Measurements from ENCODE around the gene SCUBE3. TPM values are rescaled to one million over a fixed set of nuclear protein-coding genes. Genes with fewer than 3 reads are reported as not detected.

Gene SCUBE3
- total and polyA plus RNA-seq, 2 of the 4 experiments (the other 2 are of a cell fraction): 19.9 to 45.5 TPM

DNA sequence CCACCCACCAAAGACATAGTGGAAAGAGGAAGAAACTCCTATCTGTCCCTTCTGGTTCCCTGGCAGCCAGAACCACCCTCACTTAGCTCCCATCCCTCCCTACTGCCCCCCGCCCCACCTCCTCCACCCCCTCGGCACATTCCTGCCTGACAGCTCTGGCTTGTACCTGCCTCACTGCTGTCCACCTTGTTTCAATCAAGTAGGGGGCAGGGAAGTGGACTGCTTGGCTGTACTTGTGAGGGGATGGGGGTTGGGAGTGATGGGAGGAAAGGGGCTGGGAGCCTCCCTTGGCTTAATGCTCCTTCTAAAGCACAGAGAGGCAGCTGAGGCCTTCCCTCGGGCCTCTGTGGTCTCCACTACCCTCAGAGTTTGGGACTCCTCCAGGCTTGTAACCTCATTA lies 23.7 kb downstream of the SCUBE3 start:
- H4K91ac ChIP-seq (ENCODE audit: insufficient read depth, low read depth, low read length): no peak overlapping the region
- no peak overlapping the region for H2BK120ac ChIP-seq (ENCODE audit: low read depth, low read length)
- dilution Hi-C loops (cut with HindIII; ENCODE audit: low sequenced_read_pairs, unreplicated experiment) (no loop called here), in situ Hi-C loops (cut with MboI; ENCODE audit: low sequenced_read_pairs) (no loop called here), intact Hi-C loops (cut with micrococcal nuclease) (no loop called here)
- H4K5ac ChIP-seq (ENCODE audit: low read depth, low read length): no peak overlapping the region
- no peak overlapping the region for H3K56ac ChIP-seq (ENCODE audit: extremely low read depth, insufficient read depth, low read length)
- no peak overlapping the region for H2AK9ac ChIP-seq (replicated peaks; ENCODE audit: low read depth, low read length, poor library complexity)
- H3K27me3 ChIP-seq (ENCODE audit: control insufficient read depth, insufficient read depth, low read length): no peaks in the 10 kb centered on the region
- peaks cover 14% of the 10 kb centered on the region; the same call in 1 of the 2 replicates for H4K20me1 ChIP-seq (ENCODE audit: insufficient read depth, low read length)
- no peak overlapping the region for H2BK15ac ChIP-seq (ENCODE audit: low read depth, low read length)
- BruUV-seq (replicated peaks): no TSS peak
- WGBS, 2 experiments (ENCODE audit: extremely low coverage in 2 of 2, insufficient read length in 1 of 2): no CpG with 5 or more reads among the region's 3 CpGs
- no peak for DNase-seq
- H3K27ac ChIP-seq (ENCODE audit: insufficient read depth, low read length): no peak overlapping the region
- H2BK5ac ChIP-seq (ENCODE audit: low read depth, low read length, poor library complexity, severe bottlenecking): no peak overlapping the region
- H2AFZ ChIP-seq (replicated peaks; ENCODE audit: low read length, poor library complexity): no peak overlapping the region
- no peak overlapping the region for H3K23ac ChIP-seq (ENCODE audit: low read depth, low read length)
- no peak overlapping the region for H3K9ac ChIP-seq (ENCODE audit: low read depth, low read length)
- no peak overlapping the region for H3K14ac ChIP-seq (replicated peaks; ENCODE audit: low read depth, low read length)
- H3K18ac ChIP-seq (ENCODE audit: low read depth, low read length): no peak overlapping the region
- no peak overlapping the region for H3K4me2 ChIP-seq (ENCODE audit: low read depth, low read length)
- no peak overlapping the region for H2BK20ac ChIP-seq (ENCODE audit: low read depth, low read length)
- H3K4me3 ChIP-seq (ENCODE audit: insufficient read depth, low read depth, low read length): no peak overlapping the region
- no peak for TF ChIP-seq CEBPB (IDR thresholded peaks at IDR 0.05; ENCODE audit: low read depth, low read length)
- no peak for TF ChIP-seq MAFK (IDR thresholded peaks at IDR 0.05; ENCODE audit: low read depth, low read length)
- no peak for TF ChIP-seq MXI1 (IDR thresholded peaks at IDR 0.05; ENCODE audit: borderline replicate concordance, low read depth, low read length)
- no peak for TF ChIP-seq BHLHE40 (IDR thresholded peaks at IDR 0.05; ENCODE audit: low read depth, low read length)
- no peak for TF ChIP-seq SMC3 (IDR thresholded peaks at IDR 0.05; ENCODE audit: low read depth, low read length)
- no peak for TF ChIP-seq RCOR1 (IDR thresholded peaks at IDR 0.05; ENCODE audit: insufficient replicate concordance, low read length)
- TF ChIP-seq, protein P1, sequence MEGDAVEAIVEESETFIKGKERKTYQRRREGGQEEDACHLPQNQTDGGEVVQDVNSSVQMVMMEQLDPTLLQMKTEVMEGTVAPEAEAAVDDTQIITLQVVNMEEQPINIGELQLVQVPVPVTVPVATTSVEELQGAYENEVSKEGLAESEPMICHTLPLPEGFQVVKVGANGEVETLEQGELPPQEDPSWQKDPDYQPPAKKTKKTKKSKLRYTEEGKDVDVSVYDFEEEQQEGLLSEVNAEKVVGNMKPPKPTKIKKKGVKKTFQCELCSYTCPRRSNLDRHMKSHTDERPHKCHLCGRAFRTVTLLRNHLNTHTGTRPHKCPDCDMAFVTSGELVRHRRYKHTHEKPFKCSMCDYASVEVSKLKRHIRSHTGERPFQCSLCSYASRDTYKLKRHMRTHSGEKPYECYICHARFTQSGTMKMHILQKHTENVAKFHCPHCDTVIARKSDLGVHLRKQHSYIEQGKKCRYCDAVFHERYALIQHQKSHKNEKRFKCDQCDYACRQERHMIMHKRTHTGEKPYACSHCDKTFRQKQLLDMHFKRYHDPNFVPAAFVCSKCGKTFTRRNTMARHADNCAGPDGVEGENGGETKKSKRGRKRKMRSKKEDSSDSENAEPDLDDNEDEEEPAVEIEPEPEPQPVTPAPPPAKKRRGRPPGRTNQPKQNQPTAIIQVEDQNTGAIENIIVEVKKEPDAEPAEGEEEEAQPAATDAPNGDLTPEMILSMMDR (conservative IDR thresholded peaks at IDR 0.05; ENCODE audit: low read depth, low read length): no peak
- TF ChIP-seq RFX5 (IDR thresholded peaks at IDR 0.05; ENCODE audit: low read depth, low read length): no peak
- no peak for TF ChIP-seq CHD1 (IDR thresholded peaks at IDR 0.05; ENCODE audit: low read depth, low read length)
- TF ChIP-seq, protein P2, sequence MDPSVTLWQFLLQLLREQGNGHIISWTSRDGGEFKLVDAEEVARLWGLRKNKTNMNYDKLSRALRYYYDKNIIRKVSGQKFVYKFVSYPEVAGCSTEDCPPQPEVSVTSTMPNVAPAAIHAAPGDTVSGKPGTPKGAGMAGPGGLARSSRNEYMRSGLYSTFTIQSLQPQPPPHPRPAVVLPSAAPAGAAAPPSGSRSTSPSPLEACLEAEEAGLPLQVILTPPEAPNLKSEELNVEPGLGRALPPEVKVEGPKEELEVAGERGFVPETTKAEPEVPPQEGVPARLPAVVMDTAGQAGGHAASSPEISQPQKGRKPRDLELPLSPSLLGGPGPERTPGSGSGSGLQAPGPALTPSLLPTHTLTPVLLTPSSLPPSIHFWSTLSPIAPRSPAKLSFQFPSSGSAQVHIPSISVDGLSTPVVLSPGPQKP (IDR thresholded peaks at IDR 0.05; ENCODE audit: borderline replicate concordance, low read depth, low read length): no peak
- no peak for TF ChIP-seq RAD21 (IDR thresholded peaks at IDR 0.05; ENCODE audit: low read length)
- H3K9me1 ChIP-seq (ENCODE audit: insufficient read depth, low read length): no peaks in the 10 kb centered on the region
- POLR2A ChIA-PET (ENCODE audit: unreplicated experiment): no interaction called here
- ATAC-seq (ENCODE audit: low read depth): no peak
- no peak overlapping the region for H2AK5ac ChIP-seq (ENCODE audit: low read depth, low read length)
- peaks cover 5% of the 10 kb centered on the region; the same call in 1 of the 2 replicates for H3K4me1 ChIP-seq (ENCODE audit: control insufficient read depth, insufficient read depth, low read length)
- no peak overlapping the region for H4K8ac ChIP-seq (ENCODE audit: low read depth in 2 of 2, low read length in 2 of 2)
- peaks cover 23% of the 10 kb centered on the region; the same call in 1 of the 2 replicates for H3K36me3 ChIP-seq (ENCODE audit: control insufficient read depth, insufficient read depth, low read length)
- H3K79me1 ChIP-seq (ENCODE audit: low read depth in 1 of 2, low read length in 2 of 2): peaks cover 10 to 16% of the 10 kb centered on the region in 2 experiments
- no peak overlapping the region for H3K4ac ChIP-seq (ENCODE audit: low read depth, low read length)
- peaks cover 6% of the 10 kb centered on the region for H3K9me3 ChIP-seq (ENCODE audit: control insufficient read depth, insufficient read depth, low read length)
- CTCF ChIA-PET: interaction anchor here (0.7 kb wide), 1 partner anchor 47 kb away, joined by 3 read pairs; no protein-coding TSS in a partner anchor

Data from IMR-90 (cell line).